Activated CD8-positive, alpha-beta memory T cell treated with anti-CD3 and anti-CD28 coated beads, Interleukin-2, amount 50 U/mL, for 1 hour (primary cell): ENCODE measurements around the gene CNIH3.
A peak's percentile ranks its signal among the peaks of the same experiment; 100 is the strongest.

Experiments
- DNase-seq: peaks from one replicate; pipeline ENCODE4 v3.0.0-alpha.2; 2020; ENCODE audit errors: extremely low read depth

CNIH3 gene

GRCh38 chr1:224616756-224617409, 766 bp downstream of the CNIH3 start:
- DNase-seq, result no peak

GRCh38 chr1:224617410-224618355, 1.6 kb downstream of the CNIH3 start:
- DNase-seq, result no peak

- DNase-seq, result no peak
Measured at GRCh38 chr1:224619209-224619608, 3.1 kb downstream of the CNIH3 start.

GRCh38 chr1:224620105-224620504, 4.0 kb downstream of the CNIH3 start:
- no peak for DNase-seq

GRCh38 chr1:224621813-224622682, 5.9 kb downstream of the CNIH3 start:
- DNase-seq, result no peak

- no peak for DNase-seq
Measured at GRCh38 chr1:224622831-224623230, 6.7 kb downstream of the CNIH3 start.

- DNase-seq, result no peak
Measured at GRCh38 chr1:224623310-224623714, 7.2 kb downstream of the CNIH3 start.

GRCh38 chr1:224623743-224624333, 7.7 kb downstream of the CNIH3 start:
- DNase-seq, result peak; percentile 40

GRCh38 chr1:224624432-224624831, 8.3 kb downstream of the CNIH3 start:
- no peak for DNase-seq

GRCh38 chr1:224626042-224626441, 9.9 kb downstream of the CNIH3 start:
- DNase-seq, result no peak

- no peak for DNase-seq
Measured at GRCh38 chr1:224629965-224630364, 13.8 kb downstream of the CNIH3 start.

GRCh38 chr1:224631462-224632115, 15.5 kb downstream of the CNIH3 start:
- no peak for DNase-seq

- DNase-seq, result no peak
Measured at GRCh38 chr1:224632381-224632871, 16.3 kb downstream of the CNIH3 start.

- no peak for DNase-seq
Measured at GRCh38 chr1:224632921-224633321, 16.8 kb downstream of the CNIH3 start.

- DNase-seq, result no peak
Measured at GRCh38 chr1:224635356-224635755, 19.2 kb downstream of the CNIH3 start.

- no peak for DNase-seq
Measured at GRCh38 chr1:224637515-224637914, 21.4 kb downstream of the CNIH3 start.

- no peak for DNase-seq
Measured at GRCh38 chr1:224637936-224638335, 21.8 kb downstream of the CNIH3 start.

- no peak for DNase-seq
Measured at GRCh38 chr1:224639426-224639975, 23.4 kb downstream of the CNIH3 start.

GRCh38 chr1:224640018-224640417, 23.9 kb downstream of the CNIH3 start:
- no peak for DNase-seq

- no peak for DNase-seq
Measured at GRCh38 chr1:224640587-224640986, 24.5 kb downstream of the CNIH3 start.

GRCh38 chr1:224641030-224641429, 24.9 kb downstream of the CNIH3 start:
- no peak for DNase-seq
